BLaER1 (cell line): ENCODE results near the gene ETS2.

Experiments used
- H3K27ac ChIP-seq: shearing (Covaris generic); formaldehyde crosslinking; 2 replicates; pipeline ENCODE4 v1.8.1; 2022
- H3K27me3 ChIP-seq: shearing (Covaris generic); formaldehyde crosslinking; 2 replicates; pipeline ENCODE4 v1.8.1; 2022
- H3K36me3 ChIP-seq: shearing (Covaris generic); formaldehyde crosslinking; 2 replicates; pipeline ENCODE4 v1.8.1; 2022
- H3K4me1 ChIP-seq: shearing (Covaris generic); formaldehyde crosslinking; 2 replicates; pipeline ENCODE4 v1.8.1; 2022
- H3K4me2 ChIP-seq: shearing (Covaris generic); formaldehyde crosslinking; 2 replicates; pipeline ENCODE4 v1.8.1; 2022
- H3K4me3 ChIP-seq: shearing (Covaris generic); formaldehyde crosslinking; 2 replicates; pipeline ENCODE4 v1.8.1; 2022
- H3K9ac ChIP-seq: shearing (Covaris generic); formaldehyde crosslinking; 2 replicates; pipeline ENCODE4 v1.8.1; 2022
- H3K9me3 ChIP-seq: shearing (Covaris generic); formaldehyde crosslinking; 2 replicates; pipeline ENCODE4 v1.8.1; 2022
- H4K20me1 ChIP-seq: shearing (Covaris generic); formaldehyde crosslinking; 2 replicates; pipeline ENCODE4 v1.8.1; 2022
- Cebpa-rat ChIP-seq: shearing (Covaris generic); IDR thresholded peaks from 2 replicates; pipeline ENCODE4 v1.8.1; 2022

Gene ETS2

GRCh38 chr21:38805328-38806152 is at the start of gene ETS2:
Gene ETS2, plus strand, starts transcription at chr21:38805929. Its CDS starts 4,106 bp downstream, at chr21:38810035.
- no peak for TF ChIP-seq Cebpa-rat
- H3K9ac ChIP-seq: peak within 1 kb of the TSS; percentile 95
- peak within 1 kb of the TSS; percentile 96 for H3K4me3 ChIP-seq
- peak within 1 kb of the TSS; percentile 96 for H3K27ac ChIP-seq
- H4K20me1 ChIP-seq: peaks cover 44% of the 10 kb centered on the region
- no peaks in the 10 kb centered on the region for H3K27me3 ChIP-seq
- H3K36me3 ChIP-seq: peaks cover 15% of the 10 kb centered on the region
- H3K9me3 ChIP-seq: no peaks in the 10 kb centered on the region
- peak within 1 kb of the TSS; percentile 93 for H3K4me2 ChIP-seq
- H3K4me1 ChIP-seq: peaks cover 46% of the 10 kb centered on the region

- Histone ChIP-seq H3K4me3 (no peak overlapping the region), H3K4me2 (no peak overlapping the region), H3K27ac (no peak overlapping the region), H3K9me3 (no peaks in the 10 kb centered on the region), H3K9ac (no peak overlapping the region), H3K36me3 (no peaks in the 10 kb centered on the region), H3K4me1 (peaks cover 35% of the 10 kb centered on the region), H3K27me3 (no peaks in the 10 kb centered on the region), H4K20me1 (no peaks in the 10 kb centered on the region)
- TF ChIP-seq Cebpa-rat: no peak
Measured at GRCh38 chr21:38756746-38757145, 49.0 kb upstream of the ETS2 start.

- H3K27ac ChIP-seq: no peak overlapping the region
- H3K4me1 ChIP-seq: peaks cover 25% of the 10 kb centered on the region
- no peaks in the 10 kb centered on the region for H3K9me3 ChIP-seq
- H3K9ac ChIP-seq: no peak overlapping the region
- no peaks in the 10 kb centered on the region for H4K20me1 ChIP-seq
- no peaks in the 10 kb centered on the region for H3K27me3 ChIP-seq
- H3K4me3 ChIP-seq: no peak overlapping the region
- TF ChIP-seq Cebpa-rat: no peak
- no peaks in the 10 kb centered on the region for H3K36me3 ChIP-seq
- H3K4me2 ChIP-seq: no peak overlapping the region
Measured at GRCh38 chr21:38758501-38759214, 47.1 kb upstream of the ETS2 start.

- no peak overlapping the region for H3K4me2 ChIP-seq
- no peaks in the 10 kb centered on the region for H4K20me1 ChIP-seq
- H3K4me3 ChIP-seq: no peak overlapping the region
- no peaks in the 10 kb centered on the region for H3K27me3 ChIP-seq
- H3K9me3 ChIP-seq: no peaks in the 10 kb centered on the region
- no peak for TF ChIP-seq Cebpa-rat
- H3K9ac ChIP-seq: no peak overlapping the region
- no peaks in the 10 kb centered on the region for H3K36me3 ChIP-seq
- H3K27ac ChIP-seq: no peak overlapping the region
- H3K4me1 ChIP-seq: peaks cover 25% of the 10 kb centered on the region
Measured at GRCh38 chr21:38759413-38759812, 46.3 kb upstream of the ETS2 start.

GRCh38 chr21:38760017-38760761 is 45.5 kb upstream of the ETS2 start:
- no peaks in the 10 kb centered on the region for H3K27me3 ChIP-seq
- H3K9me3 ChIP-seq: no peaks in the 10 kb centered on the region
- no peak for TF ChIP-seq Cebpa-rat
- H3K4me3 ChIP-seq: no peak overlapping the region
- no peak overlapping the region; the same call in 1 of the 2 replicates for H3K9ac ChIP-seq
- no peak overlapping the region for H3K4me2 ChIP-seq
- H3K4me1 ChIP-seq: peaks cover 30% of the 10 kb centered on the region
- no peak overlapping the region for H3K27ac ChIP-seq
- no peaks in the 10 kb centered on the region for H4K20me1 ChIP-seq
- no peaks in the 10 kb centered on the region for H3K36me3 ChIP-seq

- Histone ChIP-seq H3K27me3 (no peaks in the 10 kb centered on the region), H3K9me3 (no peaks in the 10 kb centered on the region), H3K4me1 (peaks cover 30% of the 10 kb centered on the region), H4K20me1 (no peaks in the 10 kb centered on the region), H3K9ac (no peak overlapping the region), H3K36me3 (no peaks in the 10 kb centered on the region), H3K27ac (no peak overlapping the region), H3K4me2 (no peak overlapping the region), H3K4me3 (no peak overlapping the region)
- no peak for TF ChIP-seq Cebpa-rat
Measured at GRCh38 chr21:38760762-38761155, 45.0 kb upstream of the ETS2 start.

GRCh38 chr21:38761531-38761930 is 44.2 kb upstream of the ETS2 start:
- Histone ChIP-seq H3K27me3 (no peaks in the 10 kb centered on the region), H3K4me3 (no peak overlapping the region)
- no peak for TF ChIP-seq Cebpa-rat

GRCh38 chr21:38765056-38765455 is 40.7 kb upstream of the ETS2 start:
- peak overlapping the region; percentile 51 for H3K4me2 ChIP-seq
- H3K27me3 ChIP-seq: no peaks in the 10 kb centered on the region
- no peak overlapping the region for H3K9ac ChIP-seq
- no peak overlapping the region for H3K27ac ChIP-seq
- no peaks in the 10 kb centered on the region; the same call in 1 of the 2 replicates for H3K9me3 ChIP-seq
- H3K4me3 ChIP-seq: no peak overlapping the region
- H4K20me1 ChIP-seq: no peaks in the 10 kb centered on the region
- no peaks in the 10 kb centered on the region for H3K36me3 ChIP-seq
- TF ChIP-seq Cebpa-rat: no peak
- peaks cover 67% of the 10 kb centered on the region for H3K4me1 ChIP-seq

More at GRCh38 chr21:38761531-38761930, 44.2 kb upstream of the ETS2 start:
- H3K9me3 ChIP-seq: no peaks in the 10 kb centered on the region; the same call in 1 of the 2 replicates
- H3K4me2 ChIP-seq: peak overlapping the region; percentile 31; the same call in 1 of the 2 replicates
- H3K9ac ChIP-seq: no peak overlapping the region
- H3K4me1 ChIP-seq: peaks cover 33% of the 10 kb centered on the region
- H4K20me1 ChIP-seq: no peaks in the 10 kb centered on the region
- no peaks in the 10 kb centered on the region for H3K36me3 ChIP-seq
- H3K27ac ChIP-seq: no peak overlapping the region

- no peaks in the 10 kb centered on the region for H4K20me1 ChIP-seq
- H3K4me3 ChIP-seq: peak overlapping the region; percentile 57
- H3K9me3 ChIP-seq: no peaks in the 10 kb centered on the region; the same call in 1 of the 2 replicates
- H3K27ac ChIP-seq: peak overlapping the region; percentile 73
- peak overlapping the region; percentile 78 for H3K4me2 ChIP-seq
- peak overlapping the region; percentile 66 for H3K9ac ChIP-seq
- no peaks in the 10 kb centered on the region for H3K36me3 ChIP-seq
- H3K27me3 ChIP-seq: no peaks in the 10 kb centered on the region
- no peak for TF ChIP-seq Cebpa-rat
- H3K4me1 ChIP-seq: peaks cover 77% of the 10 kb centered on the region
Measured at GRCh38 chr21:38766987-38767722, 38.6 kb upstream of the ETS2 start.
